ENCODE results near the gene RAB14. TPM values are rescaled to one million over a fixed set of nuclear protein-coding genes. Genes with fewer than 3 reads are reported as not detected.

The RAB14 gene
- total RNA-seq, 1 experiment from 2014 or later, result 63.1 TPM

DNA sequence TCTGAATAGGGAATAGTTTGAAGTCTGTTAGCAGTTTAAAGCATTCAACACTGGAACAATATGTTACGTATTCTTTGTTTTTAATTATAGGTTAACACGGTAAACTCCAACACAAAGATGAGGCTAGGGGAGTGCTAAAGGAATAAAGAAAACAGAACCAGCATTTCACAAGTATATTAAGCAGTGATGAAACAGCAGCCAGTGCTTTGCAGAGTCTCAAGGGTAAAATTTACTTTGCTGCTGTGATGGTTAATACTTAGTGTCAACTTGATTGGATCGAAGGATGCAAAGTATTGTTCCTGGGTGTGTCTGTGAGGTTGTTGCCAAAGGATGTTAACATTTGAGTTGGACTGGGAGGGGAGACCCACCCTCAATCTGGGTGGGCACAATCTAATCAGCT lies 36.2 kb upstream of the RAB14 start:
- ATAC-seq (no peak), DNase-seq (ENCODE audit: low read depth, low spot score) (no peak)
- Histone ChIP-seq H3K9ac (ENCODE audit: low read length) (no peak overlapping the region), H3K9me3 (ENCODE audit: control insufficient read depth in 1 of 2, insufficient read depth in 1 of 2, low read depth in 1 of 2, low read length in 2 of 2) (no peaks in the 10 kb centered on the region), H3K27me3 (ENCODE audit: insufficient read depth, low read length) (no peaks in the 10 kb centered on the region), H3K4me1 (ENCODE audit: control insufficient read depth in 1 of 2, insufficient read depth in 2 of 2, low read length in 2 of 2) (peaks cover 0 to 7% of the 10 kb centered on the region in 2 experiments; a peak in 1 of 4 replicates), H4K20me1 (ENCODE audit: insufficient read depth) (no peaks in the 10 kb centered on the region), H3K4me3 (replicated peaks in 1 of 2; ENCODE audit: low read depth in 1 of 2, low read length in 2 of 2) (no peak overlapping the region), H2AFZ (ENCODE audit: low read depth, low read length, poor library complexity, severe bottlenecking) (no peak overlapping the region), H3K79me2 (ENCODE audit: insufficient read depth, low read length) (no peaks in the 10 kb centered on the region), H3K27ac (ENCODE audit: low read depth, low read length) (no peak overlapping the region), H3K4me2 (ENCODE audit: low read length) (no peak overlapping the region), H3K9me2 (ENCODE audit: insufficient read depth) (no peaks in the 10 kb centered on the region), H3K36me3 (ENCODE audit: control insufficient read depth in 1 of 2, insufficient read depth in 2 of 2, low read length in 2 of 2) (no peaks in the 10 kb centered on the region)
- ChIA-PET POLR2A (no interaction called here), RAD21 (ENCODE audit: low non-redundant PET in 1 of 2, low total read pairs in 2 of 2, uncharacterized antibody in 2 of 2, unreplicated experiment in 2 of 2) (no interaction called here), CTCF (no interaction called here)
- intact Hi-C loops (cut with micrococcal nuclease), result no loop called here
- TF ChIP-seq YY1 (IDR thresholded peaks at IDR 0.05; ENCODE audit: extremely low read depth, insufficient replicate concordance, low read depth, low read length) (no peak), EGR1 (IDR thresholded peaks at IDR 0.05; ENCODE audit: low read depth) (no peak), POLR2A (IDR thresholded peaks at IDR 0.05; ENCODE audit: borderline replicate concordance, extremely low read depth, insufficient read depth, insufficient read length) (no peak)
- TF ChIP-seq, protein P1, sequence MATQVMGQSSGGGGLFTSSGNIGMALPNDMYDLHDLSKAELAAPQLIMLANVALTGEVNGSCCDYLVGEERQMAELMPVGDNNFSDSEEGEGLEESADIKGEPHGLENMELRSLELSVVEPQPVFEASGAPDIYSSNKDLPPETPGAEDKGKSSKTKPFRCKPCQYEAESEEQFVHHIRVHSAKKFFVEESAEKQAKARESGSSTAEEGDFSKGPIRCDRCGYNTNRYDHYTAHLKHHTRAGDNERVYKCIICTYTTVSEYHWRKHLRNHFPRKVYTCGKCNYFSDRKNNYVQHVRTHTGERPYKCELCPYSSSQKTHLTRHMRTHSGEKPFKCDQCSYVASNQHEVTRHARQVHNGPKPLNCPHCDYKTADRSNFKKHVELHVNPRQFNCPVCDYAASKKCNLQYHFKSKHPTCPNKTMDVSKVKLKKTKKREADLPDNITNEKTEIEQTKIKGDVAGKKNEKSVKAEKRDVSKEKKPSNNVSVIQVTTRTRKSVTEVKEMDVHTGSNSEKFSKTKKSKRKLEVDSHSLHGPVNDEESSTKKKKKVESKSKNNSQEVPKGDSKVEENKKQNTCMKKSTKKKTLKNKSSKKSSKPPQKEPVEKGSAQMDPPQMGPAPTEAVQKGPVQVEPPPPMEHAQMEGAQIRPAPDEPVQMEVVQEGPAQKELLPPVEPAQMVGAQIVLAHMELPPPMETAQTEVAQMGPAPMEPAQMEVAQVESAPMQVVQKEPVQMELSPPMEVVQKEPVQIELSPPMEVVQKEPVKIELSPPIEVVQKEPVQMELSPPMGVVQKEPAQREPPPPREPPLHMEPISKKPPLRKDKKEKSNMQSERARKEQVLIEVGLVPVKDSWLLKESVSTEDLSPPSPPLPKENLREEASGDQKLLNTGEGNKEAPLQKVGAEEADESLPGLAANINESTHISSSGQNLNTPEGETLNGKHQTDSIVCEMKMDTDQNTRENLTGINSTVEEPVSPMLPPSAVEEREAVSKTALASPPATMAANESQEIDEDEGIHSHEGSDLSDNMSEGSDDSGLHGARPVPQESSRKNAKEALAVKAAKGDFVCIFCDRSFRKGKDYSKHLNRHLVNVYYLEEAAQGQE (IDR thresholded peaks at IDR 0.05; ENCODE audit: low read depth), result no peak
- TF ChIP-seq, protein P2, sequence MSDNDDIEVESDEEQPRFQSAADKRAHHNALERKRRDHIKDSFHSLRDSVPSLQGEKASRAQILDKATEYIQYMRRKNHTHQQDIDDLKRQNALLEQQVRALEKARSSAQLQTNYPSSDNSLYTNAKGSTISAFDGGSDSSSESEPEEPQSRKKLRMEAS (IDR thresholded peaks at IDR 0.05), result no peak
- BruUV-seq (replicated peaks), result no TSS peak

DNA sequence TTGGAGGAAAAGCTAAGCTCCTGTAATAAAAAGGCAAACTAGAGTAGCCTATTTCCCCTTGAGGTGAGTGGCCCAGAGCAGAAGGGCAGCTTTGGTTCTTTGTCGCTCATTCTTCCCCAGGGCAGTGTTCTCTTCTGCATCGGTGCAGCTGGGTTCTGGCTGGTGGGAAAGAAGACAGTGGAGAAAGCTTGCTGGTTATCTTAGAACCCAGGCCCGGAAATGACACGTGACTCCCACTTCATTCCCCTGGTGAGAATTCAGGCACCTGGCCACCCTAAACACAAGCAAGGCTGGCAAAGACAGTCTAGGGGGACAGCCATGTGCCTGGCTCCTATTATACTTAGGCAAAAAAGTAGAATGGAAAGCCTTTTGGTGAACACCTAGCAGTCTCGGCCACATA lies 33.8 kb upstream of the RAB14 start:
- H3K9me3 ChIP-seq (ENCODE audit: control insufficient read depth in 1 of 2, insufficient read depth in 1 of 2, low read depth in 1 of 2, low read length in 2 of 2), result no peaks in the 10 kb centered on the region
- H3K27ac ChIP-seq (ENCODE audit: low read depth, low read length), result no peak overlapping the region
- no peak overlapping the region for H3K4me3 ChIP-seq (replicated peaks in 1 of 2; ENCODE audit: low read depth in 1 of 2, low read length in 2 of 2)
- TF ChIP-seq, protein P3, sequence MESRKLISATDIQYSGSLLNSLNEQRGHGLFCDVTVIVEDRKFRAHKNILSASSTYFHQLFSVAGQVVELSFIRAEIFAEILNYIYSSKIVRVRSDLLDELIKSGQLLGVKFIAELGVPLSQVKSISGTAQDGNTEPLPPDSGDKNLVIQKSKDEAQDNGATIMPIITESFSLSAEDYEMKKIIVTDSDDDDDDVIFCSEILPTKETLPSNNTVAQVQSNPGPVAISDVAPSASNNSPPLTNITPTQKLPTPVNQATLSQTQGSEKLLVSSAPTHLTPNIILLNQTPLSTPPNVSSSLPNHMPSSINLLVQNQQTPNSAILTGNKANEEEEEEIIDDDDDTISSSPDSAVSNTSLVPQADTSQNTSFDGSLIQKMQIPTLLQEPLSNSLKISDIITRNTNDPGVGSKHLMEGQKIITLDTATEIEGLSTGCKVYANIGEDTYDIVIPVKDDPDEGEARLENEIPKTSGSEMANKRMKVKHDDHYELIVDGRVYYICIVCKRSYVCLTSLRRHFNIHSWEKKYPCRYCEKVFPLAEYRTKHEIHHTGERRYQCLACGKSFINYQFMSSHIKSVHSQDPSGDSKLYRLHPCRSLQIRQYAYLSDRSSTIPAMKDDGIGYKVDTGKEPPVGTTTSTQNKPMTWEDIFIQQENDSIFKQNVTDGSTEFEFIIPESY (IDR thresholded peaks at IDR 0.05; ENCODE audit: extremely low read depth, insufficient replicate concordance, low read length), result no peak
- TF ChIP-seq POLR2AphosphoS5 (IDR thresholded peaks at IDR 0.05; ENCODE audit: low read depth, low read length), result no peak
- TF ChIP-seq SIN3A (IDR thresholded peaks at IDR 0.05; ENCODE audit: low read depth), result no peak
- TF ChIP-seq, protein P4, sequence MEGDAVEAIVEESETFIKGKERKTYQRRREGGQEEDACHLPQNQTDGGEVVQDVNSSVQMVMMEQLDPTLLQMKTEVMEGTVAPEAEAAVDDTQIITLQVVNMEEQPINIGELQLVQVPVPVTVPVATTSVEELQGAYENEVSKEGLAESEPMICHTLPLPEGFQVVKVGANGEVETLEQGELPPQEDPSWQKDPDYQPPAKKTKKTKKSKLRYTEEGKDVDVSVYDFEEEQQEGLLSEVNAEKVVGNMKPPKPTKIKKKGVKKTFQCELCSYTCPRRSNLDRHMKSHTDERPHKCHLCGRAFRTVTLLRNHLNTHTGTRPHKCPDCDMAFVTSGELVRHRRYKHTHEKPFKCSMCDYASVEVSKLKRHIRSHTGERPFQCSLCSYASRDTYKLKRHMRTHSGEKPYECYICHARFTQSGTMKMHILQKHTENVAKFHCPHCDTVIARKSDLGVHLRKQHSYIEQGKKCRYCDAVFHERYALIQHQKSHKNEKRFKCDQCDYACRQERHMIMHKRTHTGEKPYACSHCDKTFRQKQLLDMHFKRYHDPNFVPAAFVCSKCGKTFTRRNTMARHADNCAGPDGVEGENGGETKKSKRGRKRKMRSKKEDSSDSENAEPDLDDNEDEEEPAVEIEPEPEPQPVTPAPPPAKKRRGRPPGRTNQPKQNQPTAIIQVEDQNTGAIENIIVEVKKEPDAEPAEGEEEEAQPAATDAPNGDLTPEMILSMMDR (IDR thresholded peaks at IDR 0.05 in 2 of 3, conservative IDR thresholded peaks at IDR 0.05 in 1 of 3; ENCODE audit: borderline replicate concordance in 1 of 3, insufficient read depth in 1 of 3, low read depth in 2 of 3, low read length in 2 of 3), result no peak
- no peak for TF ChIP-seq EZH2 (IDR thresholded peaks at IDR 0.05)
- no peak for TF ChIP-seq TCF7L2 (IDR thresholded peaks at IDR 0.05; ENCODE audit: borderline replicate concordance, extremely low read depth, insufficient read depth, insufficient read length)
- no peak for TF ChIP-seq YY1 (IDR thresholded peaks at IDR 0.05; ENCODE audit: extremely low read depth, insufficient replicate concordance, low read depth, low read length)
- no peak for TF ChIP-seq SP1 (IDR thresholded peaks at IDR 0.05; ENCODE audit: low read depth)
- H3K27me3 ChIP-seq (ENCODE audit: insufficient read depth, low read length), result no peaks in the 10 kb centered on the region
- H3K4me2 ChIP-seq (ENCODE audit: low read length), result no peak overlapping the region
- ATAC-seq (no peak), DNase-seq (ENCODE audit: low read depth, low spot score) (no peak)
- RAD21 ChIA-PET (ENCODE audit: low non-redundant PET in 1 of 2, low total read pairs in 2 of 2, uncharacterized antibody in 2 of 2, unreplicated experiment in 2 of 2), result no interaction called here
- BruUV-seq (replicated peaks), result no TSS peak
- no peaks in the 10 kb centered on the region for H4K20me1 ChIP-seq (ENCODE audit: insufficient read depth)
- POLR2A ChIA-PET, result no interaction called here
- no peaks in the 10 kb centered on the region for H3K9me2 ChIP-seq (ENCODE audit: insufficient read depth)
- peaks cover 0 to 7% of the 10 kb centered on the region in 2 experiments; a peak in 1 of 4 replicates for H3K4me1 ChIP-seq (ENCODE audit: control insufficient read depth in 1 of 2, insufficient read depth in 2 of 2, low read length in 2 of 2)
- no peak overlapping the region for H3K9ac ChIP-seq (ENCODE audit: low read length)
- intact Hi-C loops (cut with micrococcal nuclease), result no loop called here
- H3K79me2 ChIP-seq (ENCODE audit: insufficient read depth, low read length), result no peaks in the 10 kb centered on the region
- H2AFZ ChIP-seq (ENCODE audit: low read depth, low read length, poor library complexity, severe bottlenecking), result no peak overlapping the region
- H3K36me3 ChIP-seq (ENCODE audit: control insufficient read depth in 1 of 2, insufficient read depth in 2 of 2, low read length in 2 of 2), result no peaks in the 10 kb centered on the region
- CTCF ChIA-PET, result interaction anchor here (1.4 to 1.5 kb wide), 2 partner anchors 20 to 43 kb away, joined by 3 read pairs; no protein-coding TSS in a partner anchor

Measured in HCT116 (cell line).